SK-N-MC (cell line): Measurements from ENCODE around the gene TMOD2.

Source experiments
- EZH2 ChIP-seq: fragments of 200-600 bp; sonication (generic); IDR thresholded peaks from one replicate; pipeline ENCODE4 v1.6.1; 2017; ENCODE audit warnings: antibody characterized with exemption
- FOXP2 ChIP-seq: optimal IDR thresholded peaks from 2 replicates; pipeline ENCODE3; 2011; ENCODE audit warnings: mild to moderate bottlenecking, moderate library complexity; ENCODE audit not compliant: insufficient read depth; ENCODE audit errors: extremely low read length, control extremely low read depth
- POLR2AphosphoS5 ChIP-seq: IDR thresholded peaks from 2 replicates; pipeline ENCODE4 v1.6.1; 2012; ENCODE audit warnings: mild to moderate bottlenecking, low read depth, low read length, borderline replicate concordance

- TF ChIP-seq EZH2 (no peak), POLR2AphosphoS5 (no peak), FOXP2 (no peak)
Measured at GRCh38 chr15:51750186-51750585, 1.2 kb upstream of the TMOD2 start.
